ENCODE measurements around the gene STPG4.
"Not testable (repeated sequence)": the region's sequence is repeated elsewhere in the genome, so short reads cannot be mapped to it uniquely, and the experiment has no call there.

The STPG4 gene

GRCh38 chr2:47172156-47172921, 17.2 kb upstream of the STPG4 start:
- no peak overlapping the region for H3K4ac ChIP-seq (ENCODE audit: low read length)
- H3K4me3 ChIP-seq (ENCODE audit: low read length in 2 of 2), result peak overlapping the region in 1 of 2 donors; percentile 92
- no peak overlapping the region for H3K18ac ChIP-seq (ENCODE audit: low read length)
- no peaks in the 10 kb centered on the region for H3K27me3 ChIP-seq (ENCODE audit: control insufficient read depth in 3 of 3, insufficient read depth in 3 of 3, low read depth in 1 of 3, low read length in 3 of 3)
- H3K9me3 ChIP-seq (replicated peaks in 1 of 2; ENCODE audit: control insufficient read depth in 2 of 2, insufficient read depth in 1 of 2, low read depth in 1 of 2, low read length in 2 of 2), result no peaks in the 10 kb centered on the region
- peaks cover 3% of the 10 kb centered on the region for H3K79me1 ChIP-seq (ENCODE audit: low read depth, low read length)
- no peak overlapping the region for H3K23ac ChIP-seq (ENCODE audit: low read depth, low read length, poor library complexity)
- H2AK5ac ChIP-seq (ENCODE audit: low read depth, low read length), result no peak overlapping the region
- H2BK15ac ChIP-seq (ENCODE audit: low read length), result no peak overlapping the region
- no peak overlapping the region for H2AFZ ChIP-seq (ENCODE audit: low read length)
- no peak overlapping the region for H4K91ac ChIP-seq (ENCODE audit: low read depth, low read length, poor library complexity)
- H3K4me1 ChIP-seq (ENCODE audit: control insufficient read depth in 2 of 2, insufficient read depth in 1 of 2, low read depth in 1 of 2, low read length in 2 of 2), result peaks cover 12 to 30% of the 10 kb centered on the region in 2 donors
- H2BK12ac ChIP-seq (ENCODE audit: low read length), result no peak overlapping the region
- H3K4me2 ChIP-seq (ENCODE audit: insufficient read depth, low read length, poor library complexity, severe bottlenecking), result no peak overlapping the region
- no peak overlapping the region for H2BK5ac ChIP-seq (ENCODE audit: low read length)
- H3K9ac ChIP-seq (ENCODE audit: low read depth, low read length, poor library complexity), result no peak overlapping the region
- no CpG with 5 or more reads among the region's 9 CpGs for WGBS, 2 donors (ENCODE audit: extremely low coverage in 2 of 2, insufficient read length in 2 of 2, insufficient replicate concordance in 1 of 2)
- H4K8ac ChIP-seq (ENCODE audit: low read depth, low read length), result no peak overlapping the region
- DNase-seq (ENCODE audit: low spot score), result no peak
- H3K36me3 ChIP-seq (replicated peaks in 1 of 2; ENCODE audit: control insufficient read depth in 2 of 2, insufficient read depth in 2 of 2, low read length in 2 of 2), result peaks cover 4 to 77% of the 10 kb centered on the region in 2 donors
- no peak overlapping the region for H3K14ac ChIP-seq (ENCODE audit: low read length)
- no peak overlapping the region for H2BK120ac ChIP-seq (ENCODE audit: low read depth, low read length)
- H3K27ac ChIP-seq (replicated peaks; ENCODE audit: low read length), result no peak overlapping the region

- H2BK5ac ChIP-seq (ENCODE audit: low read length), result no peak overlapping the region
- no peak overlapping the region for H4K8ac ChIP-seq (ENCODE audit: low read depth, low read length)
- H2BK15ac ChIP-seq (ENCODE audit: low read length), result no peak overlapping the region
- WGBS, 2 donors (ENCODE audit: extremely low coverage in 2 of 2, insufficient read length in 2 of 2, insufficient replicate concordance in 1 of 2), result no CpG with 5 or more reads among the region's 2 CpGs
- no peak overlapping the region for H2AFZ ChIP-seq (ENCODE audit: low read length)
- H3K4me3 ChIP-seq (ENCODE audit: low read length in 2 of 2), result no peak overlapping the region
- no peak overlapping the region for H2AK5ac ChIP-seq (ENCODE audit: low read depth, low read length)
- no peak overlapping the region for H4K91ac ChIP-seq (ENCODE audit: low read depth, low read length, poor library complexity)
- H3K4ac ChIP-seq (ENCODE audit: low read length), result no peak overlapping the region
- H3K79me1 ChIP-seq (ENCODE audit: low read depth, low read length), result no peaks in the 10 kb centered on the region
- H3K27ac ChIP-seq (replicated peaks; ENCODE audit: low read length), result no peak overlapping the region
- no peaks in the 10 kb centered on the region for H3K9me3 ChIP-seq (replicated peaks in 1 of 2; ENCODE audit: control insufficient read depth in 2 of 2, insufficient read depth in 1 of 2, low read depth in 1 of 2, low read length in 2 of 2)
- H3K18ac ChIP-seq (ENCODE audit: low read length), result no peak overlapping the region
- H3K9ac ChIP-seq (ENCODE audit: low read depth, low read length, poor library complexity), result no peak overlapping the region
- H3K4me2 ChIP-seq (ENCODE audit: insufficient read depth, low read length, poor library complexity, severe bottlenecking), result no peak overlapping the region
- H3K27me3 ChIP-seq (ENCODE audit: control insufficient read depth in 3 of 3, insufficient read depth in 3 of 3, low read depth in 1 of 3, low read length in 3 of 3), result no peaks in the 10 kb centered on the region
- no peak overlapping the region for H3K23ac ChIP-seq (ENCODE audit: low read depth, low read length, poor library complexity)
- H2BK12ac ChIP-seq (ENCODE audit: low read length), result no peak overlapping the region
- DNase-seq (ENCODE audit: low spot score), result no peak
- no peak overlapping the region for H3K14ac ChIP-seq (ENCODE audit: low read length)
- no peak overlapping the region for H2BK120ac ChIP-seq (ENCODE audit: low read depth, low read length)
- H3K4me1 ChIP-seq (ENCODE audit: control insufficient read depth in 2 of 2, insufficient read depth in 1 of 2, low read depth in 1 of 2, low read length in 2 of 2), result peaks cover 7 to 25% of the 10 kb centered on the region in 2 donors
- H3K36me3 ChIP-seq (replicated peaks in 1 of 2; ENCODE audit: control insufficient read depth in 2 of 2, insufficient read depth in 2 of 2, low read length in 2 of 2), result peaks cover 8 to 97% of the 10 kb centered on the region in 2 donors
These were observed 14.7 kb upstream of the STPG4 start for GRCh38 chr2:47169784-47170183.

- not testable (repeated sequence) for H4K91ac ChIP-seq (ENCODE audit: low read depth, low read length, poor library complexity); H3K4me3 ChIP-seq (ENCODE audit: low read length in 2 of 2); H3K9me3 ChIP-seq (replicated peaks in 1 of 2; ENCODE audit: control insufficient read depth in 2 of 2, insufficient read depth in 1 of 2, low read depth in 1 of 2, low read length in 2 of 2); H3K23ac ChIP-seq (ENCODE audit: low read depth, low read length, poor library complexity); H3K27ac ChIP-seq (replicated peaks; ENCODE audit: low read length); H3K9ac ChIP-seq (ENCODE audit: low read depth, low read length, poor library complexity); H3K27me3 ChIP-seq (ENCODE audit: control insufficient read depth in 3 of 3, insufficient read depth in 3 of 3, low read depth in 1 of 3, low read length in 3 of 3); H3K4me2 ChIP-seq (ENCODE audit: insufficient read depth, low read length, poor library complexity, severe bottlenecking); H3K4ac ChIP-seq (ENCODE audit: low read length); H3K18ac ChIP-seq (ENCODE audit: low read length); H2BK120ac ChIP-seq (ENCODE audit: low read depth, low read length); H4K8ac ChIP-seq (ENCODE audit: low read depth, low read length); H3K79me1 ChIP-seq (ENCODE audit: low read depth, low read length); H2AK5ac ChIP-seq (ENCODE audit: low read depth, low read length); H2BK15ac ChIP-seq (ENCODE audit: low read length); H2AFZ ChIP-seq (ENCODE audit: low read length); H2BK12ac ChIP-seq (ENCODE audit: low read length); DNase-seq (ENCODE audit: low spot score); H3K14ac ChIP-seq (ENCODE audit: low read length); H2BK5ac ChIP-seq (ENCODE audit: low read length)
- H3K4me1 ChIP-seq (ENCODE audit: control insufficient read depth in 2 of 2, insufficient read depth in 1 of 2, low read depth in 1 of 2, low read length in 2 of 2), result peaks cover 7 to 25% of the 10 kb centered on the region in 2 donors
- WGBS, 2 donors (ENCODE audit: extremely low coverage in 2 of 2, insufficient read length in 2 of 2, insufficient replicate concordance in 1 of 2), result no CpG with 5 or more reads among the region's 8 CpGs
- peaks cover 10 to 97% of the 10 kb centered on the region in 2 donors for H3K36me3 ChIP-seq (replicated peaks in 1 of 2; ENCODE audit: control insufficient read depth in 2 of 2, insufficient read depth in 2 of 2, low read length in 2 of 2)
These were observed 13.8 kb upstream of the STPG4 start for GRCh38 chr2:47168895-47169294.

GRCh38 chr2:47167149-47167548, 12.0 kb upstream of the STPG4 start:
- no peak overlapping the region for H2AFZ ChIP-seq (ENCODE audit: low read length)
- no peaks in the 10 kb centered on the region for H3K27me3 ChIP-seq (ENCODE audit: control insufficient read depth in 3 of 3, insufficient read depth in 3 of 3, low read depth in 1 of 3, low read length in 3 of 3)
- no peaks in the 10 kb centered on the region for H3K9me3 ChIP-seq (replicated peaks in 1 of 2; ENCODE audit: control insufficient read depth in 2 of 2, insufficient read depth in 1 of 2, low read depth in 1 of 2, low read length in 2 of 2)
- no peak overlapping the region for H4K8ac ChIP-seq (ENCODE audit: low read depth, low read length)
- no peak overlapping the region for H3K4ac ChIP-seq (ENCODE audit: low read length)
- H3K36me3 ChIP-seq (replicated peaks in 1 of 2; ENCODE audit: control insufficient read depth in 2 of 2, insufficient read depth in 2 of 2, low read length in 2 of 2), result peaks cover 10 to 97% of the 10 kb centered on the region in 2 donors
- H3K4me1 ChIP-seq (ENCODE audit: control insufficient read depth in 2 of 2, insufficient read depth in 1 of 2, low read depth in 1 of 2, low read length in 2 of 2), result peaks cover 3 to 9% of the 10 kb centered on the region in 2 donors
- H3K4me2 ChIP-seq (ENCODE audit: insufficient read depth, low read length, poor library complexity, severe bottlenecking), result no peak overlapping the region
- no peak overlapping the region for H4K91ac ChIP-seq (ENCODE audit: low read depth, low read length, poor library complexity)
- peaks cover 2% of the 10 kb centered on the region for H3K79me1 ChIP-seq (ENCODE audit: low read depth, low read length)
- no peak overlapping the region for H2BK15ac ChIP-seq (ENCODE audit: low read length)
- WGBS, 2 donors (ENCODE audit: extremely low coverage in 2 of 2, insufficient read length in 2 of 2, insufficient replicate concordance in 1 of 2), result no CpG with 5 or more reads among the region's 5 CpGs
- H3K18ac ChIP-seq (ENCODE audit: low read length), result no peak overlapping the region
- H3K9ac ChIP-seq (ENCODE audit: low read depth, low read length, poor library complexity), result no peak overlapping the region
- H2BK5ac ChIP-seq (ENCODE audit: low read length), result no peak overlapping the region
- H2BK120ac ChIP-seq (ENCODE audit: low read depth, low read length), result no peak overlapping the region
- DNase-seq (ENCODE audit: low spot score), result no peak
- no peak overlapping the region for H2AK5ac ChIP-seq (ENCODE audit: low read depth, low read length)
- H3K27ac ChIP-seq (replicated peaks; ENCODE audit: low read length), result no peak overlapping the region
- no peak overlapping the region for H2BK12ac ChIP-seq (ENCODE audit: low read length)
- H3K23ac ChIP-seq (ENCODE audit: low read depth, low read length, poor library complexity), result no peak overlapping the region
- H3K4me3 ChIP-seq (ENCODE audit: low read length in 2 of 2), result no peak overlapping the region
- H3K14ac ChIP-seq (ENCODE audit: low read length), result no peak overlapping the region
